Stimulated activated naive CD8-positive, alpha-beta T cell treated with anti-CD3 and anti-CD28 coated beads, Interleukin-15, Interleukin-2, amounts not matched to agents 100 U/mL and 50 U/mL, for 24 hours (primary cell): ENCODE results near the gene DHCR24.

Experiments used
- ATAC-seq: fragments of 150-1000 bp; cut with Tn5 transposase; one replicate; pipeline ENCODE4 v1.10.0; 2021
- DNase-seq: peaks from one replicate; pipeline ENCODE4 v3.0.0; 2021

The DHCR24 gene

DNA sequence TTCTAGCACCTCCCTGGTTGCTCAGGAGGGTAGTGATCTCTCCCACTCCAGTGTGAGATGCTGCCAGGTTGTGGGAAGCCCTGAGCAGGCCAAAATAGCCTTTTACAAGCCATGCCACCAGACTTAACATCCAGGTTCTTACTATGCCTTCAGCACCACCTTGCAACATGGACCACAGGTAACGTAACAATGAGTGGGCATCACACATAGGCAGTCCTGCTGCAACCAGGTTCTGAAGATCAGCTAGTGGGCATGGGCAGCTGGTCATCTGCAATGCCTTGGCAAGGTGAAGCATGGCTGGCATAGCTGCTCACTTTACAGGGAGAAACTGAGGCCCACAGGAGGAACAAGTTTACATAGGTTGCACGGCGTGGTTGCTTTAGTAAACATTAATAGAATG, 40.7 kb downstream of the DHCR24 start:
- DNase-seq (no peak), ATAC-seq (no peak)

- no peak for ATAC-seq
- no peak for DNase-seq
Observed at GRCh38 chr1:54845772-54846171, 41.2 kb downstream of the DHCR24 start.

DNA sequence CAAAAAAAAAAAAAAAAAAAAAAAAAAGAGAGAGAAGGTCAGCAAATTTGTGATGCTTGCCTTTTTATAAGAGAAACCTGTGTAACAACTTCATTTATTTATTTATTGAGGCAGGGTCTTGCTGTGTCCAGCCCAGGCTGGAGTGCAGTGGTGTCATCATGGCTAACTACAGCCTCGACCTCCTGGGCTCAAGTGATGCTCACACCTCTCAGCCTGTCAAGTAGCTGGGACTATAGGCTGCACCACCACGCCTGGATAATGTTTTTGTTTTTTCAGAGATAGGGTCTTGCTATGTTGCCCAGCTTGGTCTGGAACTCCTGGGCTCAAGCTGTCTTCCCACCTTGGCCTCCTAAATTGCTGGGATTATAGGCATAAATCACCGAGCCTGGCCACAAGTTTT, 42.4 kb downstream of the DHCR24 start:
- DNase-seq, result no peak

GRCh38 chr1:54843449-54843848, 43.5 kb downstream of the DHCR24 start:
- DNase-seq (no peak), ATAC-seq (no peak)

More for the DNA sequence above, 42.4 kb downstream of the DHCR24 start:
- no peak for ATAC-seq

DNA sequence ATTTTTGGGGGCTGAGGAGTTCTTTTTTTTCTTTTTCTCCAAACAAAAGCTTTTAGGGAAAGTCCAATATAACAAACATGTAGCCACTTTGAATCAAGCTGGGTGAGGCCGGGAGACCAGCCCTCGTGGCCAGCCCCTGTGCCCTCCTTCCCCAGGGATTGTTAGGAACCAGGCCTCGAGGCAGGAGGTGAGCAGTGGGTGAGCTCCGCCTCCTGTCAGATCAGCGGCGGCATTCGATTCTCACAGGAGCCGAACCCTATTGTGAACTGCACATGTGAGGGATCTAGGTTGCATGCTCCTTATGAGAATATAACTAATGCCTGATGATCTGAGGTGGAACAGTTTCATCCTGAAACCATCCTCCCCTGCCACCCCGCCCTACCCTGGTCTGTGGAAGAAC, 44.0 kb downstream of the DHCR24 start:
- ATAC-seq, result no peak
- DNase-seq, result no peak

DNA sequence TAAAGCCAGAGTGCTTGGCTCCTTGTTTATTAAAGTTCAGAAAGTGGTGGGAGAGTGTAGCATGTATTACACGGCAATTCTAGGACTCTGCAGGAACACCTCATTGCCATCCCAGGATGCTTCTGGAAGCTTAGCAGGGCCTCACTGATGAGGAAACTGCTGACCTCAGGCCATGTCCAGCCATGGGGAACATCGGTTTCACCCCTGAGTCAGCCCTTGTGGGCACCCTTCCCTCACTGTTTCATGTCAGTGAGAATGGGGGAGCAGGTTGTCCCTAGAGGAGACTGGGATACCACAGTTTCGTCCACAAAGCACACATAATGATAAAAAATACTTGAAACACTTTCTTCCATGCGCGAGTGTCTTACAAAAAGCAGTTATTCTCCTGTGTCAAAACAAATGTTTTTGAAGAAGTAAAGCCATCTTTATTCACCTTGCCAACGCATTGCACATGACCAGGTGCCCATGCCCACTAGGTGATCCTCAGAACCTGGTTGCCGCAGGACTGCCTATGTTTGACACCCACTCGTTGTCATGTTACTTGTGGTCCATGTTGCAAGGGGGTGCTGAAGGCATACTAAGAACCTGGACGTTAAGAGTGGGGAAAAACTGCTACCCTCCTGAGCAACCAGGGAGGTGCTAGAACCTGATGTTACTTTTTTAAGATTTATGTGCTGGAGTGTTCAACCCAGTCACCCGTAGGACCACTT, 44.6 kb downstream of the DHCR24 start:
- DNase-seq, result no peak
- no peak for ATAC-seq

DNA sequence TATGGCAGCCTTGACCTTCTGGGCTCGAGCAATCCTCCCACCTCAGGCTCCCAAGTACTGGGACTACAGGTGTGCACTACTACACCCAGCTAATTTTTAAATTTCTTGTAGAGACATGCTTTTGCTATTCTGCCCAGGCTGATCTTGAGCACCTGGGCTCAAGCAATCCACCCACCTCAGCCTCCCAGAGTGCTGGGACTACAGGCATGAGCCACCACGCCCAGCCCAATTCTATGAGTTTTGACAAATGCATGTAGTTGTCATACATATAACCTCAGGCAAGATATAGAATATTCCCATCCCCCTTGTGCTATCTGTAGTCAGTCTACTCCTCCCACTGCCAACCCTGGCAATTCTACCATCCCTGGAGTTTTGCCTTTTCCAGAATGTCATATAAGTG, 47.2 kb downstream of the DHCR24 start:
- ATAC-seq (no peak), DNase-seq (no peak)

DNA sequence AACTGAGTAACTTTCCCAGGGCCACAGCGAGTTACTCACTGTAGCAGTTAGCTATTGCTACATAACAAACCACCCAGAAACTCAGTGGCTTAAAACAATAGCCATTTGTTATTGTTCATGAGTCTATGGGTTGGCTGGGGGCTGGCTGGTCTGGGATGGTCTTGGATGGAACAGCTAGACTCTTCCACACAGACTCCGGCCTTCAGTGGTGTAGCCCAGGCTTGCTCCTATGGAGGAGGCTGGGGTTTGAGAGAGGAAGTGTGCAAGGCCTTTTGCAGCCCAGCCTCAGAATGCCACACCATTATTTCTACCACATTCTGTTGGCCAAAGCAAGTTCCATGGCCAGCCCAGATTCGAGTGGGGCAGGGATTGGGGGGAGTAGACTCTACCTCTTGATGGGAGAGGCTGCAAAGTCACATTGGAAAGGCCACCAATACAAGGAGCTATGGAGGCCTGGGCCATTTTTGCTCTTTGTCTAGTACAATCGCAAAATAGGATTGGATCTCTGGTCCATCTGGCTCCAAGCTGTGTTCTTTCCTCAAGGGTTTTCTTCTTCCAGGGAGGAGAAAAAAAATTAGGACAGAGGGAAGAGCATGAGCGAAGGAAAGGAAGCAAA, 48.3 kb downstream of the DHCR24 start:
- no peak for DNase-seq
- ATAC-seq, result no peak

- no peak for ATAC-seq
- DNase-seq, result no peak
Observed at GRCh38 chr1:54837002-54837853, 49.8 kb downstream of the DHCR24 start.

GRCh38 chr1:54836594-54836993, 50.4 kb downstream of the DHCR24 start:
- DNase-seq, result no peak
- no peak for ATAC-seq

GRCh38 chr1:54835970-54836369, 51.0 kb downstream of the DHCR24 start:
- DNase-seq, result no peak
- ATAC-seq, result no peak

DNA sequence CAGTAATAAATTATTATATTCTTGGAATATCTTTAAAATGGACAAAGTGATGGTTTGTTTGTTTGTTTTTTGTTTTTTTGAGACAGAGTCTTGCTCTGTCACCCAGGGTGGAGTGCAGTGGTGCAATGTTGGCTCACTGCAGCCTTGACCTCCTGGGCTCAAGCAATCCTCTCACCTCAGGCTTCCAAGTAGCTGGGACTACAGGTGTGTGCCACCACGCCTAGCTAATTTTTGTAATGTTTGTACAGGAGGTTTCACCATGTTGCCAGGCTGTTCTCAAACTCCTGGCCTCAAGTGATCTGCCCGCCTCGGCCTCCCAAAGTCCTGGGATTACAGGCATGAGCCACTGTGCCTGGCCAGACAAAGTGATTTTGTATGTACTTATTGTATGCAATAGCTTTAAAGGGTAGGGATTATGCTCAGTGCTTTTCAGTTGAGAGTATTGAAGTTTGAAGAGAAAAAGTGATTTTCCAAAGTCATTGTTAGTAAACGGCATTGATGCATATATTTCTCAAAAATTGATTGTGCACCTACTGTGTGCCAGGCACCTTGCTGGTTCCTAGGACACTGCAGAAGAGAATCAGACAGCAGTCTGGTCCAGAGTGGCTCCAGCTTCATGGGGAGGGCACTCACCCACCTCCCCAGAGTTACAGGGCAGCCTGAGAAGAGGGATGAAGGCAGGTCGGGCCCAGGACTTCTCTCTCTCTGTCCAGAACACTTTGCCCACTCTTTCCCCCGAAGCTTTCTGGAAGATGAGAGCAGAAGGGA, 51.7 kb downstream of the DHCR24 start:
- DNase-seq (no peak), ATAC-seq (no peak)

- no peak for ATAC-seq
Observed at GRCh38 chr1:54834007-54834541, 52.9 kb downstream of the DHCR24 start.

GRCh38 chr1:54833121-54833520, 53.9 kb downstream of the DHCR24 start:
- ATAC-seq (no peak), DNase-seq (no peak)

More at GRCh38 chr1:54834007-54834541, 52.9 kb downstream of the DHCR24 start:
- no peak for DNase-seq

DNA sequence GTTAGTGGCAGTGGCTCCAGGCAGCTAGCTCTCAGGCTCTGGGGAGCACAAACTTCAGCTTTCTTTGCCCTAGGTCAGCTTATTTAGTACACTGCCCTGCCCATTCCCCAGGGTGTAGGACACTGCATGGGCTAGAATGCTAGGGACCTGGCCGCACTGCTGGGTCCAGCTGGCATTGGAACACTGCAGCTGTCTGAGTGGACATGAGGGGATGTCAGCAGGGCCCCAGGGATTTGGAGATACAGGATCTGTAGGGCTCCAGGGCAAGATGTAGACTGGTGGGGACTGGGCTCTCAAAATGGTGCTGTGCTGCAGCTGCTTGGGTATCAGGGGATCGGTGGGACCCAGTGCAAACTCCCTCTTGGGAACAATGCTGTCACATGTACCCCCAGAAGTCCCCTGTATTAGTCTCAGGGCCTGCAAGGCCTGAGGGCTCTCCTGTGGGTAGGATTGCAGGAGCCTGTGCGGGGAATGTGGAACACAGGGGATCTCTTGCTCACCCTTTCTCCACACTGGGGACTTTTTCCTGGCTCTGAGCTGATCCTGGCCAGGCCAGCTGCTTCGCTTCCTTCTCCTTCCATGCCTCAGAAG, 60.7 kb downstream of the DHCR24 start:
- DNase-seq, result no peak

DNA sequence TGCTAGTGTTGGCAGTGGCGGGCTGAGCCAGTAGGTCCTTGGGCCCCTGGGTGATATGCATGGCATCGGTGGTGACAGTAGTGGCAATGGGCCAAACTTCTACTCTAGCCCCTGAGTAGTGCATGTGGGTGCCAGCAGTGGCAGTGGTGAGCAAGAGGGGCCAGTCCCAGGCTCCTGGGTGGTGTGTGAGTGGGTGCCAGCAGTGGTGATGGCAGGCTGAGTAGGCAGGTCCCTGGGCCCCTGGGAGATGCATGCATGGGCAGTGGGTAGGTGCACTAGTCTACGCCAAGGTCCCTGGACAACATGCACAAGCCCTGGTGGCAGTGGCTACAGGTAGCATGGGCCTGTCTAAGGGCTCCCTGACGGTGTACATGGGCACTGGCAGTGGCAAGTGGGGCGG, 61.3 kb downstream of the DHCR24 start:
- ATAC-seq, result no peak
- DNase-seq, result no peak

More for the DNA sequence above, 60.7 kb downstream of the DHCR24 start:
- no peak for ATAC-seq

DNA sequence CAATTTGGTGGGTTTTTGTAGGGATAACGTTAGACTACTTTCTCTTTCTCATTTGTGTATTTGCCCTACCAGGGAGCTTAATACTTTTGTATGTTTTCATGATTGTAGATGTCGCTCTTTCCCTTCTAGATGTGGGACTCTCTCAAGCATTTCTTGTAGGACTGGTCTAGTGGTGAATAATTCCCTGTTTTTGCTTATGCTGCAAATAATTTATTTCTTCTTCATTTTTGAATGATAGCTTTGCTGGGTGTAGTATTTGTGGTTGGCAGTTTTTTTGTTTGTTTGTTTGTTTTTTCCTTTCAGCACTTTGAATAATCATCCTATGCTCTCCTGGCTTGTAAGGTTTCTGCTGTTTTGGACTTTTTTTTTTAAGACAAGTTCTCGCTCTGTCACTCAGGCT, 63.3 kb downstream of the DHCR24 start:
- DNase-seq (no peak), ATAC-seq (no peak)

GRCh38 chr1:54819733-54820132, 67.3 kb downstream of the DHCR24 start:
- no peak for DNase-seq
- ATAC-seq, result no peak

GRCh38 chr1:54819195-54819536, 67.8 kb downstream of the DHCR24 start:
- ATAC-seq (no peak), DNase-seq (no peak)

DNA sequence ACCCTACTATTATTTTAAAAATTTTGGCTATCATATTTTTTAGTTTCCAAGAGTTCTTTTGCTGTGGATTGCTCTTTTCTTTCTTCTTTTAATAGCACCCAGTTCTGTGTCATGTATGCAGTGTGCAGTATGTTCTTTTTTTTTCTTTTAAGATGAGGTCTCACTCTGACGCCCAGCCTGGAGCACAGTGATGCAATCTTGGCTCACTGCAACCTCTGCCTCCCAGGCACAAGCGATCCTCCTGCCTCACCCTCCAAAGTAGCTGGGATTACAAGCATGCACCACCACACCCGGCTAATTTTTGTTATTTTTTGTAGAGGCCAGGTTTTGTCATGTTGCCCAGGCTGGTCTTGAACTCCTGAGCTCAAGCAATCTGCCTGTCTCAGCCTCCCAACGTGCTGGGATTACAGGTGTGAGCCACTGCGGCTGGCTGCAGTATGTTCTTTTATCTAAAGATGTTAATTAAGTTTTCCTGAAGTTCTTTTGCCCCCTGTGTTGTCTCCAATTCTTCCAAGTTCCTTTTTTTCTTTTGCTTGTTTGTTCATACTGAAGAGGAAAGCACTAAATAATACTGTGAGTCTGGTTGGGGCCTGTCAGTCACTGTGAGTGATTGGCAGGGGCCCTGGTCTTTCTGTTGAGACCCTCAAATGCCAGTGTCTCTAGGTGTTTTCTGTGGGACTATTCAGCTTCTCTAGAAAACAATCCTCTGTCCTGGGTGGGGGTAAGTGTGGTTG, 68.4 kb downstream of the DHCR24 start:
- ATAC-seq (no peak), DNase-seq (no peak)

GRCh38 chr1:54816951-54817350, 70.0 kb downstream of the DHCR24 start:
- DNase-seq, result no peak
- no peak for ATAC-seq
